Fibroblast of the aortic adventitia (primary cell): Measurements from ENCODE around the gene GAL. TPM values are rescaled to one million over a fixed set of nuclear protein-coding genes. Genes with fewer than 3 reads are reported as not detected.

Experiments used
- DNase-seq: peaks from one replicate; pipeline ENCODE4 v3.0.0-alpha.2; 2010; ENCODE audit warnings: low read depth
- H3K4me3 ChIP-seq: 2 replicates; pipeline ENCODE4 v1.5.1; 2011; ENCODE audit warnings: low read depth, mild to moderate bottlenecking, control low read depth, low read length, moderate library complexity
- total RNA-seq: library from RNA; depleted of rRNA; stranded (reverse); fragments of >200 nt; gene quantifications from 2 replicates; pipeline ENCODE4 v1.2.3, GENCODE V29; 2012; ENCODE audit warnings: low replicate concordance
- TF ChIP-seq, protein P1 (sequence below): IDR thresholded peaks from 2 replicates; pipeline ENCODE4 v1.5.1; 2011; ENCODE audit warnings: mild to moderate bottlenecking, low read length, control low read depth, inconsistent platforms; ENCODE audit not compliant: insufficient read depth

The GAL gene
- total RNA-seq, 1 donor, result not detected

DNA sequence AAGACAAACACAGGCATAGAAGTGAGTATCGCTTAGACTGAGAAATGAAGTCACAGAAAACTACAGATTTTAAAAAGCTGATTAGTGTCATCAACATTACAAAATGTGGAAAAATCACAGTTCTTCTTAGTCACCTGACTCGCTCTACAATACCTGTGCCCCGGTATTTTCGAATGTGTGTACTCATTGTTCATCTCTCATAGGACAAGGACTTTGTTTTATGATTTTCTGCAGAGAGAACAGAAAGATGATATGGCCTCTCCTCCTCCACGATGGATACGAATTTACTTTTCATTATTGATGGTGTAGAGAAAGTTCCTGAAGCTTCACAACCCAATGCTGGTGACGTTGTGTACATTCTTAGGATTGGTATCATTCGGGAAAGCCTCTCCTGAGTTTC is 29.4 kb upstream of the GAL start:
- TF ChIP-seq, protein P1, sequence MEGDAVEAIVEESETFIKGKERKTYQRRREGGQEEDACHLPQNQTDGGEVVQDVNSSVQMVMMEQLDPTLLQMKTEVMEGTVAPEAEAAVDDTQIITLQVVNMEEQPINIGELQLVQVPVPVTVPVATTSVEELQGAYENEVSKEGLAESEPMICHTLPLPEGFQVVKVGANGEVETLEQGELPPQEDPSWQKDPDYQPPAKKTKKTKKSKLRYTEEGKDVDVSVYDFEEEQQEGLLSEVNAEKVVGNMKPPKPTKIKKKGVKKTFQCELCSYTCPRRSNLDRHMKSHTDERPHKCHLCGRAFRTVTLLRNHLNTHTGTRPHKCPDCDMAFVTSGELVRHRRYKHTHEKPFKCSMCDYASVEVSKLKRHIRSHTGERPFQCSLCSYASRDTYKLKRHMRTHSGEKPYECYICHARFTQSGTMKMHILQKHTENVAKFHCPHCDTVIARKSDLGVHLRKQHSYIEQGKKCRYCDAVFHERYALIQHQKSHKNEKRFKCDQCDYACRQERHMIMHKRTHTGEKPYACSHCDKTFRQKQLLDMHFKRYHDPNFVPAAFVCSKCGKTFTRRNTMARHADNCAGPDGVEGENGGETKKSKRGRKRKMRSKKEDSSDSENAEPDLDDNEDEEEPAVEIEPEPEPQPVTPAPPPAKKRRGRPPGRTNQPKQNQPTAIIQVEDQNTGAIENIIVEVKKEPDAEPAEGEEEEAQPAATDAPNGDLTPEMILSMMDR, result no peak
- H3K4me3 ChIP-seq, result no peak overlapping the region
- DNase-seq, result no peak

DNA sequence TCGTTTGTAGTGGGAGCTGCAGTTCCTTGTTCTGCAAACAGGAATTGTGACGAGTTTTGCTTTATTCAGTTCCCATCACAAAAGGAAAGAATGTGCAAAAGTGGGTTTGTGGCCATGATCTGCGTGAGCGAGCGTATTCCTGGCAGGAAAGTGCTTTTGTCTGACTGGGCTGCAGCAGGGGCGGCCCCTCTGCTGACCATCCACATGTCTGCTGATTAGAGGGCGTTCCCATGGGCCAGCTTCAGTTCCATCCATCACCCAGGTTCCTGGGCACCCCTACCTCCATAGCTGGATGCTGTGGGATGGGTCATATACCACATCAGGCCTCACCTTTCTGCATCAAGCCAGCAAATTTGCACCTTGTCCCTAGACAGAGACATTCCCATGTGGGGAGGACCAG is 28.9 kb upstream of the GAL start:
- H3K4me3 ChIP-seq, result no peak overlapping the region
- TF ChIP-seq, protein P1, result no peak
- DNase-seq, result no peak

DNA sequence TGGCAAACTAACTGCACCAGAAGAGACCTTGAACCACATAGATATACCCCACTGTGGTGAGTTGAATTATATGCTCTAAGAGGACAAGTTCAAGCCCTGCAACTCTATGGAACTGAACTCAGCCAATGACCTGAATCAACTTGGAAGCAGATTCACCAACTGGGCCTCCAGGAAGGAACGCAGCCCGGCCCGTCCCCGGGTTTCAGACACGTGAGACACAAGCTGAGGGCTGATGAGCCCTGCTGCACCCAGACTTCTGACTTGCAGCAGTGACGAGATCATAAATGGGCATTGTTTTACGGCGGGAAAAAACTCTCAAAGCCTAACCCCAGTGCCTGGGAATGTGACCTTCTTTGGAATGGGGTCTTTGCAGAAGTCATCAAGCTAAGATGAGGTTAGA is 28.5 kb upstream of the GAL start:
- no peak for DNase-seq
- TF ChIP-seq, protein P1, result no peak
- no peak overlapping the region for H3K4me3 ChIP-seq

DNA sequence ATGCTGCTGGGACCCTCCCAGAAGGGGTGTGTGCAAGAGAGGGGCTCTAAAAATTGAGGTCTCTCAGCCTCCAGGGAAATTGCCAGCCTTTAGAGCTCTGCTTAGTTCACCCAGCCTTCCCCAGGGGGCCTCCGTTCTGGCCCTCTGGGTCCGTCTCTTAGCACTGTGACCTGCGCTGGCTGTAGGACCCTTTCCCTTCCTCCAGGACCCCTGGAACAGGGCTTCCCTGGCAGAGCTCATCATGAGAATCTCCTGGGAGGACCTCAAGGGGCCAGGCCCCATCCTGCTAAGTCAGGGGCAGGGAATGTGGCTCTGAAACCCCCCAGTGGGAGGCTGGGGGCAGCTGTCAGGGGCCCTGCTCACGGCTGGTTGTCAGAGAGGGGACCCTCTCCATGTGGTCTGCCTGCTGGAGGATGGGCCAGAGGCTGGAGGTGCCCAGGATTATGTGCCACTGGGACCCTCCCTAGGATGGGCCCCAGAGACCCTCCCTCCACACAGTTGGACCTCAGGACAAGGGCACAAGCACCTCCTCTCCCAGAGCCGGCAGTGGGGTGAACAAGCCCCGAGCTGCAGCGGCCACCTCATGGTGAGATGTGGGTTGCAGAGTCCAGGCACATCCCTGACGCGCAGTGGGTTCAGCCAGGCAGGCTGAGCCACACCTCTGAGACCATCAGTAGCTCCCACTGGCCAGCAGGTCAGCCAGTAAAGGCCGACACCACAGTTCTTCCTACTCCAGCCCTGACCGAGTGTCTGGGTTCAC is 27.1 kb upstream of the GAL start:
- no peak overlapping the region for H3K4me3 ChIP-seq
- no peak for DNase-seq
- TF ChIP-seq, protein P1, result no peak

- TF ChIP-seq, protein P1, result no peak
- DNase-seq, result no peak
- no peak overlapping the region for H3K4me3 ChIP-seq
Measured at GRCh38 chr11:68658097-68658496, 26.2 kb upstream of the GAL start.

DNA sequence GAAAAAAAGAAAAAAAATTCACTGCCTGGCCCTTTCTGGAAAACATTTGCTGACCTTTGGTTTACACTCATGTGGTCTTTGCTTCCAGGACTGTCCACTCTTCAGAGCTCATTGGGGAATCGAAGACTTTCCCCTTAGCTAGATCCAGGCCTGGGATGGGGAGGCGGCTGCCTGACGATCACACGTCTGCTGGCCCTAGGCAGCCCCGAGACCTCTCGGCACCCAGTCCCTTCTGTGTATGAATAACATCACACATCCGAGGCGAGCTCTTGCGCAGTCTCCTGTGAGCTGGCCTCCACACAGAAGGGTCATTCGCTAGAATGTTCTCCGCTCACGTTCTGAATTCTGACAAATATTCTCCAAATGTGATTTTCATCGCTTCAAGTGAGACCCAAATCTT is 25.7 kb upstream of the GAL start:
- H3K4me3 ChIP-seq, result no peak overlapping the region
- TF ChIP-seq, protein P1, result no peak
- no peak for DNase-seq
